OCI-LY3 (cell line): ENCODE results near the gene ASPN.

Source experiments
- H2AFZ ChIP-seq: fragments of 200-600, 300-600 bp; shearing (Covaris generic); 2 replicates; pipeline ENCODE4 v1.6.0; 2014; ENCODE audit warnings: antibody characterized with exemption, low read depth, low read length
- H3K27ac ChIP-seq: fragments of 200-600, 300-600 bp; sonication (generic); 2 replicates; pipeline ENCODE4 v1.5.1; 2014; ENCODE audit warnings: mild to moderate bottlenecking, low read length, moderate library complexity, mixed read lengths
- H3K27me3 ChIP-seq: fragments of 200-600, 300-600 bp; sonication (generic); 2 replicates; pipeline ENCODE4 v1.6.1; 2014; ENCODE audit warnings: low read depth, low read length, mixed read lengths
- H3K36me3 ChIP-seq: fragments of 200-600, 300-600 bp; sonication (generic); replicated peaks from 2 replicates; pipeline ENCODE3; 2014; ENCODE audit warnings: low read depth, low read length, mixed read lengths
- H3K4me1 ChIP-seq: fragments of 300-600, 200-600 bp; sonication (generic); 2 replicates; pipeline ENCODE4 v1.6.1; 2014; ENCODE audit warnings: low read length, mixed read lengths
- H3K4me2 ChIP-seq: fragments of 200-600, 300-600 bp; sonication (generic); 2 replicates; pipeline ENCODE4 v1.6.1; 2014; ENCODE audit warnings: low read length, mixed read lengths
- H3K4me3 ChIP-seq: fragments of 300-600, 200-600 bp; sonication (generic); 2 replicates; pipeline ENCODE4 v1.5.1; 2014; ENCODE audit warnings: antibody characterized with exemption, mild to moderate bottlenecking, low read length, moderate library complexity
- H3K79me2 ChIP-seq: fragments of 300-600, 200-600 bp; shearing (Covaris generic); 2 replicates; pipeline ENCODE4 v1.6.1; 2014; ENCODE audit warnings: mild to moderate bottlenecking, low read length, mixed read lengths
- H3K9ac ChIP-seq: fragments of 300-600, 200-600 bp; shearing (Covaris generic); 2 replicates; pipeline ENCODE4 v1.6.0; 2014; ENCODE audit warnings: mild to moderate bottlenecking, low read length, moderate library complexity
- H3K9me3 ChIP-seq: fragments of 200-600, 300-600 bp; shearing (Covaris generic); 2 replicates; pipeline ENCODE4 v1.6.1; 2014; ENCODE audit warnings: low read length, mixed read lengths; ENCODE audit not compliant: insufficient read depth
- H4K20me1 ChIP-seq: fragments of 200-600, 300-600 bp; sonication (generic); 2 replicates; pipeline ENCODE4 v1.6.1; 2016; ENCODE audit warnings: low read length, mixed read lengths; ENCODE audit not compliant: insufficient read depth
- EZH2phosphoT487 ChIP-seq: fragments of 200-600 bp; shearing (Covaris generic); IDR thresholded peaks from 2 replicates; pipeline ENCODE4 v1.6.1; 2018; ENCODE audit warnings: antibody characterized with exemption, mixed run types, low read depth
- TF ChIP-seq, protein P1 (sequence below): fragments of 200-600, 300-600 bp; sonication (generic); IDR thresholded peaks from 2 replicates; pipeline ENCODE4 v1.5.1; 2014; ENCODE audit warnings: antibody characterized with exemption, low read length, low read depth

The ASPN gene

DNA sequence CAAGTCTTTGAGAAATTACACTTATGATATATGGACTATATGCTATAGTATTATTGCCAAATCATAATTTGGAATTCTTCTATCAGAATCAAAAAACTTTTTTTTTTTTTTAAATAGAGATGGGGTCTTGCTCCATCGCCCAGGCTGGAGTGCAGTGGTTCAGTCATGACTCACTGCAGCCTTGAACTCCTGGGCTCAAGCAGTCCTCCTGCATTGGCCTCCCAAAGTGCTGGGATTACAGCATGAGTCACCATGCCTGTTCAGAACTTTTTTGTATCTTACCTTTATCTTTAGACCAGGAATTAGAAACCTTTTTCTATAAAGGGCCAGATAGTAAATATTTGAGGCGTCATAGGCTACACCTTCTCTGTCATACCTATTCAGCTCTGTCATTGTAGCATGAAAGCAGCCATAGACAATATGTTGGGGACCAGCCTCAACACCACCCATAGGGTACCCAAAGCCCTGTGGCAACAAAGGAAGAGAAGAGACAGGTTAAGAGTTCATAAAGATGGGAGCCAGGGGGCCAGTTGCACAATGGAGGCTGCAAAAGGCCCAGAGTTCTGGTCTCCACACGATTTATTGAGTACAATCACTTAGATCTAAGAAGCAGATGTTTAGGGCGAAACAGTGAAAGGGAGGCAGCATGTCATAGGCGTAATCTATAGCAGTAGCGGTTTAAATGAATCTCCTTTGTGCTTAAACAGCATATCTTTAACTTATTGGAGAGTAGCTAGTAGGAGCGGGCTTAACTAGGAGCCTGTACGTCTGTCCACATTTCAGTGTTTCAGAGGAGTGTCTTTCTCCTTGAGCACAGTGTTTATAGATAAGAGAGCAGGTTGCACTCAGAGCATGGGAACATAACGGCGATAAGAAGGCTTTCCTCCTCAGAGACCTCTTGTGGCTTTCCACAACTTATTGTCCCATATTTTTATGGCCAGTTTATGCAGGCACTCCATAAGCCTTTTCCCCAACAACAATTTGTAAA lies 41.0 kb upstream of the ASPN start:
- H3K27ac ChIP-seq, result no peak overlapping the region
- no peaks in the 10 kb centered on the region for H3K4me1 ChIP-seq
- no peaks in the 10 kb centered on the region for H3K9me3 ChIP-seq
- H3K4me2 ChIP-seq, result no peak overlapping the region
- H3K79me2 ChIP-seq, result no peaks in the 10 kb centered on the region
- H3K27me3 ChIP-seq, result no peaks in the 10 kb centered on the region
- TF ChIP-seq, protein P1, sequence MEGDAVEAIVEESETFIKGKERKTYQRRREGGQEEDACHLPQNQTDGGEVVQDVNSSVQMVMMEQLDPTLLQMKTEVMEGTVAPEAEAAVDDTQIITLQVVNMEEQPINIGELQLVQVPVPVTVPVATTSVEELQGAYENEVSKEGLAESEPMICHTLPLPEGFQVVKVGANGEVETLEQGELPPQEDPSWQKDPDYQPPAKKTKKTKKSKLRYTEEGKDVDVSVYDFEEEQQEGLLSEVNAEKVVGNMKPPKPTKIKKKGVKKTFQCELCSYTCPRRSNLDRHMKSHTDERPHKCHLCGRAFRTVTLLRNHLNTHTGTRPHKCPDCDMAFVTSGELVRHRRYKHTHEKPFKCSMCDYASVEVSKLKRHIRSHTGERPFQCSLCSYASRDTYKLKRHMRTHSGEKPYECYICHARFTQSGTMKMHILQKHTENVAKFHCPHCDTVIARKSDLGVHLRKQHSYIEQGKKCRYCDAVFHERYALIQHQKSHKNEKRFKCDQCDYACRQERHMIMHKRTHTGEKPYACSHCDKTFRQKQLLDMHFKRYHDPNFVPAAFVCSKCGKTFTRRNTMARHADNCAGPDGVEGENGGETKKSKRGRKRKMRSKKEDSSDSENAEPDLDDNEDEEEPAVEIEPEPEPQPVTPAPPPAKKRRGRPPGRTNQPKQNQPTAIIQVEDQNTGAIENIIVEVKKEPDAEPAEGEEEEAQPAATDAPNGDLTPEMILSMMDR, result no peak
- no peak for TF ChIP-seq EZH2phosphoT487
- H3K36me3 ChIP-seq, result no peaks in the 10 kb centered on the region
- no peak overlapping the region for H2AFZ ChIP-seq
- H3K9ac ChIP-seq, result no peak overlapping the region
- H4K20me1 ChIP-seq, result no peaks in the 10 kb centered on the region
- H3K4me3 ChIP-seq, result no peak overlapping the region

DNA sequence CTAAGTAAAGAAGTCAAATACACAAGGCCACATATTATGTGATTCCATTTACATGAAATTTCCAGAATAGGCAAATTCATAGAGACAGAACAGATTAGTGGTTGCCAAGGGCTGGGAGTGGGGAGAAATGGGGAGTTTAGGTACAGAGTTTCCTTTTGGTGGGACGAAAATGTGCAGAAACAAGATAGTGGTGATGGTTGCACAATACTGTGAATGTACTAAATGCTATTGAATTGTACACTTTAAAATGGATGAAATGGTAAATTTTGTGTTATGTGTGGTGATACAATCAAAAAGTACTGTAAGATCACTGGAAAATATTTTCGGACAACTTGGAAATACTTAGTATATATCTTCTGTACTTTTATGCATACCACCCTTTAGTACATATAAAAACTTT lies 38.5 kb upstream of the ASPN start:
- no peak overlapping the region for H2AFZ ChIP-seq
- H3K9ac ChIP-seq, result no peak overlapping the region
- no peak overlapping the region for H3K27ac ChIP-seq
- no peaks in the 10 kb centered on the region for H3K36me3 ChIP-seq
- no peak for TF ChIP-seq EZH2phosphoT487
- TF ChIP-seq, protein P1, result no peak
- no peaks in the 10 kb centered on the region for H3K79me2 ChIP-seq
- no peaks in the 10 kb centered on the region for H3K9me3 ChIP-seq
- no peaks in the 10 kb centered on the region for H3K4me1 ChIP-seq
- H3K4me2 ChIP-seq, result no peak overlapping the region
- H3K27me3 ChIP-seq, result no peaks in the 10 kb centered on the region
- no peaks in the 10 kb centered on the region for H4K20me1 ChIP-seq
- no peak overlapping the region for H3K4me3 ChIP-seq

DNA sequence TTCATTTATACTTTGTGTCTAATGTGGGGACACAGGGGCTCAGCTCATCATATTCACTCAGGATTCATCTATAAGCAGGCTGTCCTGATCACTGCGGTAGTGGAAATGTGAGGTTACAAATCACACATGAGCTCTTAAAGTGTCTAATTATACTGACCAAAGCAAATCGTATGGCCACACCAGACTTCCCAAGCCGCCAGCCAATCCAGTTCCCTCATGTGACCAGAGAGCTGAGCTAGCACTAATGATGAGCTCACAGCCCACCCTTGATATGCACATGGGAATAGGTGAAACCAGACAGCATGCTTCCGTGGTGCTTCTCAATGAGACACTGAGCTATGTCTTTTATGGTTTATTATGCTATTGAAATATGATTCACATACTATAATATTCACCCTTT lies 35.9 kb upstream of the ASPN start:
- Histone ChIP-seq H3K79me2 (no peaks in the 10 kb centered on the region), H3K4me1 (no peaks in the 10 kb centered on the region), H3K4me2 (no peak overlapping the region), H4K20me1 (no peaks in the 10 kb centered on the region), H2AFZ (no peak overlapping the region), H3K9ac (no peak overlapping the region), H3K27me3 (no peaks in the 10 kb centered on the region), H3K36me3 (no peaks in the 10 kb centered on the region), H3K27ac (no peak overlapping the region), H3K4me3 (no peak overlapping the region), H3K9me3 (no peaks in the 10 kb centered on the region)
- no peak for TF ChIP-seq EZH2phosphoT487
- TF ChIP-seq, protein P1, result no peak

DNA sequence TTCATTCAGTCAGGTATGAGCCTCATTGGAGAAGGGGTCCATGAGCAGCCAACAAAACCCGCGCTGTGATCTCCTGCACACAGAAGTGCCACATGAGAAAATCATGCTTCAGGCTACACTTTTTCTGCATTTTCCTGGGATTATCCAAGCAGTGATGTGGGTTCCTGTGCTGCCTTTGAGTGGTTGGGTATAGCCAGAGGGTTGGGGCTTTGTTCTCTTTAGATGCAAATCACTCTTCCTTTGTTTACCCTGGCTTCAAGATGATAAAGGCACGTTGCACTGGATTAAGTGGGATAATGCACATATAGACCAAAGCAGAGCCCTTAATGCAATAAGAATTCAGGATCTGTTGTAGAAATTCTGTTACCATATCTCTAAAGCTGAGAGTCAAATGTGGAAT lies 34.7 kb upstream of the ASPN start:
- H3K4me3 ChIP-seq, result no peak overlapping the region
- no peak overlapping the region for H3K9ac ChIP-seq
- no peaks in the 10 kb centered on the region for H3K4me1 ChIP-seq
- no peaks in the 10 kb centered on the region for H4K20me1 ChIP-seq
- H3K27me3 ChIP-seq, result no peaks in the 10 kb centered on the region
- H3K36me3 ChIP-seq, result no peaks in the 10 kb centered on the region
- no peak overlapping the region for H2AFZ ChIP-seq
- H3K9me3 ChIP-seq, result no peaks in the 10 kb centered on the region
- TF ChIP-seq EZH2phosphoT487, result no peak
- TF ChIP-seq, protein P1, result no peak
- no peak overlapping the region for H3K27ac ChIP-seq
- no peak overlapping the region for H3K4me2 ChIP-seq
- no peaks in the 10 kb centered on the region for H3K79me2 ChIP-seq
